GM12872 (cell line): ENCODE measurements around the gene KCNQ1.

Experiments
- CTCF ChIP-seq: IDR thresholded peaks from 3 replicates; pipeline ENCODE4 v1.5.1; 2011; ENCODE audit warnings: low read depth, mild to moderate bottlenecking, low read length, moderate library complexity; ENCODE audit not compliant: insufficient read depth

The KCNQ1 gene

GRCh38 chr11:2700415-2701211 is 255.8 kb downstream of the KCNQ1 start:
- no peak for TF ChIP-seq CTCF

GRCh38 chr11:2701230-2701629 is 256.4 kb downstream of the KCNQ1 start:
- no peak for TF ChIP-seq CTCF

- TF ChIP-seq CTCF = no peak
These were observed 257.2 kb downstream of the KCNQ1 start for GRCh38 chr11:2701898-2702434.

GRCh38 chr11:2702771-2703362 is 258.1 kb downstream of the KCNQ1 start:
- TF ChIP-seq CTCF = no peak

GRCh38 chr11:2703363-2704141 is 258.7 kb downstream of the KCNQ1 start:
- no peak for TF ChIP-seq CTCF

- no peak for TF ChIP-seq CTCF
These were observed 259.5 kb downstream of the KCNQ1 start for GRCh38 chr11:2704356-2704755.
